GM19372 (cell line): ENCODE results near the gene AKT3.

ENCODE experiments used
- ATAC-seq: cut with Tn5 transposase; IDR thresholded peaks from one replicate; pipeline ENCODE4 v1.9.1; 2021; ENCODE audit warnings: mild to moderate bottlenecking, low read depth, moderate library complexity; ENCODE audit not compliant: unreplicated experiment

AKT3 gene

DNA sequence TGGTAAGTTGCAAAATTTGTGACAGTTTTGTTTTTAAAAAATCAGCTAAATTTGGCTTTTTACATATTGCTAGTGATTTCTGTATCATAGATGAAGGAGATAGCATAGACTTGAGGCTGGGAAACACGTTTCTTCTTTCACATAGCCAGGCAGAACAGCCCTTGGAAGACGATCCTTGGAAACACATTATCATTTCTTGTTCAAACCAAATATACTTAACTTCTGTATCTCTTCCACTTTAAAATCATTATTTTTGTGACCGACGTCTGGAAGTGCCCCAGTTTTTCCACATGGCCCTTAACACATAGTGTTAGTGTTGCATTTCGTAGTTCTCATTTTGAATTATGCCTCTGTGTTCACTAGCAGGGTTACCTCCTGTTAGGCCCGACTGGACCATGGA is 400.7 kb downstream of the AKT3 start:
- ATAC-seq: no peak

DNA sequence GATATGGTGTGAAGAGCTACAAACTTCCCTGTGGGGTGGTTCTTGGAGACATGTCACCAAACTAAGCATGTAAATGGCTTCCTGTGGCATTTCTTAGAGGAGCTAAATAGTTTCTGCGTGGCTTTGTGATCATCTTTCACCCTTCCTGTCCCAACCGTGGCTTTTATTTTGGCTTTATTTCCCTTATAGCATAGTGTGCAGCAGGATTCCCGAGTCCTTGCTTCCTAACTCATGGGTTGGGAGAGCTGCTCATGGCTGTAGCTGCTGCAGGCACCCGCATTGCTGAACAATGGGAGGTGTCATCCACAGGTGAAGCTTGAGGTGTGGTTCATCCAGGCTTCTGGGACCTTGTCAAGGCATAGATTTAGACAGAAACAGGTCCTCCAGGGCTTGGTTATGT is 402.2 kb downstream of the AKT3 start:
- ATAC-seq: no peak

DNA sequence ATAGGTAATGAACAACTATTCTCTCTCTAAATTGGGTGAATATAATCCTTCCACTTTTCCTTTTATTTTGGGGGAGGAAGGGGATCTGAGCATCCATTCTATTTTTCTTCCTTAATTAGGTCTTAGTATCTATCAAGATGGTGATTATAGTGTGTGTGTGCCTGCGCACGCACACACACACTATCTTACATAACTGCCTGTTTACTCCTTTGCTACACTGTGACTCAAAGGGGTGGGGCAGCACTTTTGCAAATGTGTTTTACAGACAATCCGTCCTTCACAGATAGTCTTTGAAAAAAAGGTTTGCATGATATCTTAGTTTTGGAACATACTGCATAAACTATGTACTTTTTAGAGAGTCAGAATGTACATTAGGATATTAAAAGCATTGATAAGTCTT is 402.7 kb downstream of the AKT3 start:
- ATAC-seq: no peak

DNA sequence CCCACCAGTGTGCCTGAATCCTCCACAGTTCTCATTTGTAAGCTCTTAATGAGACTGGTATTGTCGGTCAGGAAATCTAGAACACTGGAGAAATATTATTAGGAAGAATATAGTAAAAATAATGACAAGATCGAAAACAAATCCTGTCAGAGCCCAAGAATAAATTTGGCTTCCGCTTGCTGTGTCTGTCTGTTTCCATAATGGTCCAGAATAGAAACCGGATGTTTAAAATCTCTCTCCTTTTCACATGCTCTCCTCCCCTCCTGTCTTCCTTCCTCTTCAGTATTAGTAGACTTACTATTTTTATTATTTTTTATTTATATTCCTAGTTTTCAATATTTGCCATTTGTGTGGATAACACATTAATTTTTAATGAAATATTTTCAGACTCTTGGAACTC is 406.5 kb downstream of the AKT3 start:
- ATAC-seq: no peak

DNA sequence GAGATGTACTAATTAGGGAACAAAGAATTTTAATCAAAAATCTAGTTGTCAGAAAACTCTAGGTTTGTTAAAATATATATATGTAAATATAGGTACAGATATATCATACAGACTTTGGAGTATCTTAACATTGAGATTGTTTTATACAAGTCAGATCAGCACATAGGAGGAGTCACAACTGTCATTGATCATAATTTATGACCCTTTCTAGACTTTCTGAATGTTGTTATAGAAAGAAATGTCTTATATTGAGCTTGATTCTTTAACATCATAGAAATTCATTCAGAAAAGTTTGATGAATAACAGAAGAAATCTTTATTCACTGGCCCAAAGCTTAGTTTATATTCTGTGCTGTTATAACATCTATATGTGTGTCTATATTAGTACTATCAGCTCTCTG is 408.4 kb downstream of the AKT3 start:
- no peak for ATAC-seq

DNA sequence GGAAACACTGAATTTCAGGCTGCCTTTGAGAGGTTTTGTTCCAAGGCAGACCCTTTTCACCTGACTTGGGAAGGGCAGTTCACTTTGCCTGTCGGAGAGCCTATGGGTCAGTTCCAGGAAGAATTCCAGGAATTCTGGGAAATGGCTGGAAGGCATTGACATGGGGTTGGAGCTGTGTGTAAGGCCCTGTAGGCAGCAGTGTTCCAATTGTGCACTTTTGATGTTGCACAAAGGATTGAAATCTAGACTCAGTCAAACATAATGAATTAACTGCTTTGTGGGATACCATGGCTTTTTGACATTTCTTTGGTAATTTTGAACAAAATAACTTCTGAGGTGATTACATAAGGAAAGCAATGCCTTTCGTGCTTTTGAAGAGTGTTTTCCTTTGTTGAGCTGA is 409.6 kb downstream of the AKT3 start:
- ATAC-seq: no peak

DNA sequence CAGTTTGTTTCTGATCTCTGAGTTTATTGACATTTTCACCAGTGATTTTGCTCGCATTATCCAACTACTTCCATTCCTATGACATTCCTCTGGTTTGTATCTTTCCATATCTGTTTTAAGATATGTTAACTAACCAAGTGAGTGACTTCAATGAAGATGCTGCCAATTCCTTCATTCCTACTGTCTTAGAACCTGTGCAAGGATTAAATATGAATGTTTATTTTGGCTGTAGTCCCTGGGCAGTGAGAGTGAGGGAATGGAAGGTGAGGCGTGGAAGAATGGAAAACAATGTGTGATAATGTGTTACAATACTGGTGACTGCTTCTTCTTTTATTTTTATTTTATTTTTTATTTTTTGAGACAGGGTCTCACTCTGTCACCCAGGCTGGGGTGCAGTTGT is 411.2 kb downstream of the AKT3 start:
- no peak for ATAC-seq
